Hepatocyte (in vitro differentiated cells): ENCODE data around the gene ZNF687. TPM values are rescaled to one million over a fixed set of nuclear protein-coding genes. Genes with fewer than 3 reads are reported as not detected.

Source experiments
- DNase-seq: peaks from one replicate; pipeline ENCODE4 v3.0.0-alpha.2; 2016; ENCODE audit warnings: low spot score
- H2AFZ ChIP-seq: fragments of 200-600 bp; sonication (generic); 2 replicates; pipeline ENCODE4 v1.6.0; 2016; ENCODE audit warnings: antibody characterized with exemption, mild to moderate bottlenecking
- H3K27ac ChIP-seq: fragments of 200-600 bp; sonication (generic); 2 replicates; pipeline ENCODE4 v1.5.1; 2016; ENCODE audit warnings: mild to moderate bottlenecking
- H3K27me3 ChIP-seq: fragments of 200-600 bp; sonication (generic); 2 replicates; pipeline ENCODE4 v1.6.1; 2016
- H3K36me3 ChIP-seq: fragments of 200-600 bp; sonication (generic); replicated peaks from 2 replicates; pipeline ENCODE4 v1.5.1; 2016; ENCODE audit warnings: low read depth; ENCODE audit not compliant: insufficient read depth
- H3K4me1 ChIP-seq: fragments of 200-600 bp; sonication (generic); 2 replicates; pipeline ENCODE4 v1.5.1; 2016; ENCODE audit warnings: mild to moderate bottlenecking, moderate library complexity; ENCODE audit not compliant: insufficient read depth
- H3K4me2 ChIP-seq: fragments of 200-600 bp; sonication (generic); 2 replicates; pipeline ENCODE4 v1.6.0; 2016
- H3K4me3 ChIP-seq: fragments of 200-600 bp; sonication (generic); 2 replicates; pipeline ENCODE4 v1.5.1; 2016; ENCODE audit warnings: mild to moderate bottlenecking
- H3K79me2 ChIP-seq: fragments of 200-600 bp; sonication (generic); 2 replicates; pipeline ENCODE4 v1.6.0; 2017; ENCODE audit warnings: mild to moderate bottlenecking
- H3K9me2 ChIP-seq: fragments of 200-600 bp; sonication (generic); replicated peaks from 2 replicates; pipeline ENCODE4 v1.6.0; 2017; ENCODE audit warnings: mild to moderate bottlenecking; ENCODE audit not compliant: insufficient read depth
- H3K9me3 ChIP-seq: fragments of 200-600 bp; sonication (generic); 2 replicates; pipeline ENCODE4 v1.5.1; 2016; ENCODE audit warnings: low read depth, mild to moderate bottlenecking
- H4K20me1 ChIP-seq: fragments of 200-600 bp; sonication (generic); 2 replicates; pipeline ENCODE4 v1.6.0; 2016; ENCODE audit warnings: mild to moderate bottlenecking; ENCODE audit not compliant: insufficient read depth, poor library complexity, severe bottlenecking
- EZH2 ChIP-seq: fragments of 200-600 bp; sonication (generic); IDR thresholded peaks from 2 replicates; pipeline ENCODE4 v1.6.1; 2016; ENCODE audit warnings: antibody characterized with exemption, mild to moderate bottlenecking, borderline replicate concordance
- EZH2phosphoT487 ChIP-seq: fragments of 200-600 bp; sonication (generic); IDR thresholded peaks from one replicate; pipeline ENCODE4 v1.6.1; 2018; ENCODE audit warnings: antibody characterized with exemption, mild to moderate bottlenecking, low read depth, moderate library complexity; ENCODE audit not compliant: unreplicated experiment, severe bottlenecking
- WGBS: methylation state at CpG from one replicate; pipeline ENCODE4 v1.1.6; 2016; ENCODE audit warnings: low lambda C conversion rate; ENCODE audit errors: missing lambda C conversion rate; 5-methylcytosine and 5-hydroxymethylcytosine counted together
- polyA plus RNA-seq: library from polyadenylated mRNA; unstranded; fragments of >200 nt; fragmentation: Nextera tagmentation; extraction: Ambion mirVana; gene quantifications from 2 replicates; pipeline ENCODE4 v1.2.1, GENCODE V29; 2016
- total RNA-seq: library from RNA; depleted of rRNA; stranded (reverse); fragments of >200 nt; gene quantifications from 2 replicates; pipeline ENCODE4 v1.2.3, GENCODE V29; 2014
- TF ChIP-seq, protein P1 (sequence below): fragments of 200-600 bp; sonication (generic); IDR thresholded peaks from 2 replicates; pipeline ENCODE4 v1.5.1; 2016; ENCODE audit warnings: antibody characterized with exemption, mild to moderate bottlenecking; ENCODE audit not compliant: poor library complexity

Gene ZNF687
- total and polyA plus RNA-seq, 2 experiments from 2014 or later = 3.6 to 19.9 TPM

DNA sequence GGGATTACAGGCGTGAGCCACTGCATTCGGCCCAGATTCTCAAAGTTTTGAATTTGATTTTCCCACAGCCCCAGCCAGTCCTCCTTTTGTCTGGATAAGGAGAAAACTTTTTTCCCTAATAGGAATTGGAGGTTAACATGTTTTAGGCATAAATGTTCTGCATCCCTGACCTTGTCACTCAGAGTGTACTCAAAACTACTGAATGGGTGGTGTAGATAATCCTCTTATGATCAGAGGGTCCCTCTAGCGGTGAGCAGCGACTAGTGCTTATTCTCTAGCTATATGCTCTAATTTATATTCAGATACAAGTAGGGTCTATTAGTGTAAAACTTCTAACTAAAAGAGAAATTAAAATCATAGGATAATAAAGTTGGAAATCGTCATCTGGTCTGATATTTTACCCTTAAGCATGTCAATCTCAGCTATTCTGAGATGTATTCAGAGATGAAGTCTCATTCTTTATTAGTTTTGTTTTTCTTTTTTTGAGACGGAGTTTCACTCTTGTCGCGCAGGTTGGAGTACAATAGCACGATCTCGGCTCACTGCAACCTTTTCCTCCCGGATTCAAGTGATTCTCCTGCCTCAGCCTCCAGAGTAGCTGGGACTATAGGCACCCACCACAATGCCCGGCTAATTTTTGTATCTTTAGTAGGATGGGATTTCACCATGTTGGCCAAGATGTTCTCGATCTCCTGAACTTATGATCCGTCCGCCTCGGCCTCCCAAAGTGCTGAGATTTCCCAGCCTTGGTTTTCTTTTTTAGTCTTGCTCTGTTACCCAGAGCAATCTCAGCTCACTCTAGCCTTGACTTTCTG lies 30.2 kb upstream of the ZNF687 start:
- TF ChIP-seq, protein P1, sequence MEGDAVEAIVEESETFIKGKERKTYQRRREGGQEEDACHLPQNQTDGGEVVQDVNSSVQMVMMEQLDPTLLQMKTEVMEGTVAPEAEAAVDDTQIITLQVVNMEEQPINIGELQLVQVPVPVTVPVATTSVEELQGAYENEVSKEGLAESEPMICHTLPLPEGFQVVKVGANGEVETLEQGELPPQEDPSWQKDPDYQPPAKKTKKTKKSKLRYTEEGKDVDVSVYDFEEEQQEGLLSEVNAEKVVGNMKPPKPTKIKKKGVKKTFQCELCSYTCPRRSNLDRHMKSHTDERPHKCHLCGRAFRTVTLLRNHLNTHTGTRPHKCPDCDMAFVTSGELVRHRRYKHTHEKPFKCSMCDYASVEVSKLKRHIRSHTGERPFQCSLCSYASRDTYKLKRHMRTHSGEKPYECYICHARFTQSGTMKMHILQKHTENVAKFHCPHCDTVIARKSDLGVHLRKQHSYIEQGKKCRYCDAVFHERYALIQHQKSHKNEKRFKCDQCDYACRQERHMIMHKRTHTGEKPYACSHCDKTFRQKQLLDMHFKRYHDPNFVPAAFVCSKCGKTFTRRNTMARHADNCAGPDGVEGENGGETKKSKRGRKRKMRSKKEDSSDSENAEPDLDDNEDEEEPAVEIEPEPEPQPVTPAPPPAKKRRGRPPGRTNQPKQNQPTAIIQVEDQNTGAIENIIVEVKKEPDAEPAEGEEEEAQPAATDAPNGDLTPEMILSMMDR = peak; percentile 75
- no peak for TF ChIP-seq EZH2
- no peaks in the 10 kb centered on the region for H3K27me3 ChIP-seq
- no peaks in the 10 kb centered on the region for H3K9me2 ChIP-seq
- peaks cover 21% of the 10 kb centered on the region for H3K79me2 ChIP-seq
- no peak overlapping the region for H3K27ac ChIP-seq
- 73% methylated on average over 16 of the region's 16 CpGs for WGBS
- H3K9me3 ChIP-seq = no peaks in the 10 kb centered on the region
- H3K4me2 ChIP-seq = no peak overlapping the region
- peak; percentile 90 for DNase-seq
- H3K4me1 ChIP-seq = no peaks in the 10 kb centered on the region
- no peak overlapping the region for H3K4me3 ChIP-seq
- no peaks in the 10 kb centered on the region for H4K20me1 ChIP-seq
- no peaks in the 10 kb centered on the region for H3K36me3 ChIP-seq
- H2AFZ ChIP-seq = no peak overlapping the region

DNA sequence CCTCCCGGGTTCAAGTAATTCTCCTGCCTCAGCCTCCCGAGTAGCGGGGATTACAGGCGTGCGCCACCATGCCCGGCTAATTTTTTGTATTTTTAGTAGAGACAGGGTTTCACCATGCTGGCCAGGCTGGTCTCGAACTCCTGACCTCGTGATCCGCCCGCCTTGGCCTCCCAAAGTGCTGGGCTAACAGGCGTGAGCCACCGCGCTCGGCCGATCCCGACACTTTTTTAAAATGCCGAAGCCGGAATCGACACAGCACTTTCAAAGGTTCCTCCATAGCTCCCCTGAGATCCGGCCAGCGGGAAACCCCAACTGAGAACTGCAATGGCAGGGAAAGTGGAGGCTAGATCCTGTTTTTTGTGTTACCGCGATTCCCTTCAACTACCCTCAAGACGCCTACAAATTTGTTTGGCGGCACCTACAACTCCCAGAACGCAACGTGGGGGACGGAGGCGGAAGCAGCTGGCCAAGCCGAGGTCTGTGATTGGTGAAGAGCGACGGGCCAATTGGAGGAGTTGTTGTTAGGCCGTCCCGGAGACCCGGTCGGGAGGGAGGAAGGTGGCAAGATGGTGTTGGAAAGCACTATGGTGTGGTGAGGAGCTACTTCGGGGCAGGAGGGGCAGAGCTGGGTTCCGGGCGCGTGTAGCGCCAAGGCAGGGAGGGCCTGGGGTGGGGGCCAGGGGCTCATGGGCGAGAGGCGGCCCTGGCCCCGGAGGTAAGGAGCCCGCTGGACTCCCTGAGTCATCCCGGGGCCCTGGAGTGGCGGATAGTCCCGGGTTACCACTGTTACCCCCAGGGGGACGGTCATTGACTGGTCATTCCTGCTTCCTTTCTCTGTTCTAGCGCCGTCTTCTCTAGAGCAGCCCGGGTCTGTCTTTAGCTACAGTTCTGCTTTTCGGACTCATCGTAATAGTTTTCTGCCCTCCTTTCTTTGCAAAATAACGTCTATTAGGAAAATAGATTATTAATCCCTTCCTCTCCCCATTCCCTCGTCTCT lies 27.6 kb upstream of the ZNF687 start, which contains the start of gene PSMD4:
Gene PSMD4, plus strand, starts transcription at position 518 of the 997 bp plus-strand sequence. Its CDS starts 49 bp downstream, at position 567.
- Histone ChIP-seq H3K27me3 (no peaks in the 10 kb centered on the region), H3K79me2 (peaks cover 47% of the 10 kb centered on the region), H3K9me2 (no peaks in the 10 kb centered on the region), H3K4me1 (no peaks in the 10 kb centered on the region), H3K27ac (peak within 1 kb of the TSS; percentile 88), H4K20me1 (no peaks in the 10 kb centered on the region), H3K4me2 (peak within 1 kb of the TSS; percentile 89), H3K36me3 (no peaks in the 10 kb centered on the region), H2AFZ (peak within 1 kb of the TSS; percentile 55), H3K9me3 (no peaks in the 10 kb centered on the region), H3K4me3 (peak within 1 kb of the TSS; percentile 93)
- DNase-seq = peak; percentile 96
- WGBS = 32% methylated on average over 56 of the region's 56 CpGs
- TF ChIP-seq, protein P1 = no peak
- TF ChIP-seq EZH2phosphoT487 = no peak
- TF ChIP-seq EZH2 = no peak

DNA sequence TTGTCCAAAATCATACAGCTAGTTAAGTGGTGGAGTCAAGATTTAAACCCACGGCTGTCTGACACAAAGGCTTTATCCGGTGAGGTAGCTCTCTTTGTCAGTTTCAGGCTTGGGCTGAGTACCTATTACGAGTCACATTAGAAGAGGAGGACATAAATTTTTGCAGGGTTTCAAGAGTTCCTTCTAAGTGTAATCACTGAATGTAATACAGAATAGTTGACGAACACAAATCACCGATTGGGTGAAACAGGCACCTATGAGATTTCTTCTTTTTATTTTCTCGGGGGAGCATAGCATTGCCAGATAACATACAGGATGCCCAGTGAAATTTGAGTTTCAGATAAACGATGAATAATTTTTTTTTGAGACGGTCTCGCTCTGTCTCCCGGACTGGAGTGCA lies 26.7 kb upstream of the ZNF687 start:
- Histone ChIP-seq H3K4me1 (no peaks in the 10 kb centered on the region), H3K4me3 (peak overlapping the region; percentile 93), H2AFZ (peak overlapping the region; percentile 55), H4K20me1 (no peaks in the 10 kb centered on the region), H3K36me3 (no peaks in the 10 kb centered on the region), H3K4me2 (peak overlapping the region; percentile 89), H3K27ac (peak overlapping the region; percentile 88), H3K27me3 (no peaks in the 10 kb centered on the region), H3K79me2 (peaks cover 56% of the 10 kb centered on the region), H3K9me3 (no peaks in the 10 kb centered on the region), H3K9me2 (no peaks in the 10 kb centered on the region)
- no peak for TF ChIP-seq EZH2phosphoT487
- TF ChIP-seq EZH2 = no peak
- TF ChIP-seq, protein P1 = no peak
- WGBS = 49% methylated on average over 10 of the region's 10 CpGs
- DNase-seq = no peak
